ENCODE results near the gene LRRC30.

DNA sequence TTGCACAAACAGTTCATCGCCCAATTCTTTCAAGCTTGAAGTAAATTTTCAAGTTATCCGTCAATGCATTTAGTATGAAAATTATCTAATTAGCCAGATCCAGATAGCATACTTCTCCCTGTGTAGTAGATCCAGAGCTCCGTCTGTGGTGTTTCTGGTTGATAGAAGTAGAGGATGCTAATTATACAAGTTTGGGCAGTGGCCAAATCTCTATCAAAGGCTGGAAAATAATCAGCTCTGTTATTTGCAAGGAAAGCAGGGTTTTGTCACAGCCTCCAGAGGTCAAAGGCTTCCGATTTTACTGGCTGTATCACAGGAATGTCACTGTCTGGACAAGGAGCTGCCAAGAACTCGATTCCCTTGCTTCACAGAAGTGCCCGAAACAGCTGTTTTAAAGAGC is 28.6 kb downstream of the LRRC30 start:
- TF ChIP-seq, protein P1, sequence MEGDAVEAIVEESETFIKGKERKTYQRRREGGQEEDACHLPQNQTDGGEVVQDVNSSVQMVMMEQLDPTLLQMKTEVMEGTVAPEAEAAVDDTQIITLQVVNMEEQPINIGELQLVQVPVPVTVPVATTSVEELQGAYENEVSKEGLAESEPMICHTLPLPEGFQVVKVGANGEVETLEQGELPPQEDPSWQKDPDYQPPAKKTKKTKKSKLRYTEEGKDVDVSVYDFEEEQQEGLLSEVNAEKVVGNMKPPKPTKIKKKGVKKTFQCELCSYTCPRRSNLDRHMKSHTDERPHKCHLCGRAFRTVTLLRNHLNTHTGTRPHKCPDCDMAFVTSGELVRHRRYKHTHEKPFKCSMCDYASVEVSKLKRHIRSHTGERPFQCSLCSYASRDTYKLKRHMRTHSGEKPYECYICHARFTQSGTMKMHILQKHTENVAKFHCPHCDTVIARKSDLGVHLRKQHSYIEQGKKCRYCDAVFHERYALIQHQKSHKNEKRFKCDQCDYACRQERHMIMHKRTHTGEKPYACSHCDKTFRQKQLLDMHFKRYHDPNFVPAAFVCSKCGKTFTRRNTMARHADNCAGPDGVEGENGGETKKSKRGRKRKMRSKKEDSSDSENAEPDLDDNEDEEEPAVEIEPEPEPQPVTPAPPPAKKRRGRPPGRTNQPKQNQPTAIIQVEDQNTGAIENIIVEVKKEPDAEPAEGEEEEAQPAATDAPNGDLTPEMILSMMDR (IDR thresholded peaks at IDR 0.05) = no peak
- no peak for TF ChIP-seq POLR2A (IDR thresholded peaks at IDR 0.05)
